Transverse colon (tissue), 4 donors: ENCODE data around the gene C16orf89. TPM values are rescaled to one million over a fixed set of nuclear protein-coding genes. Genes with fewer than 3 reads are reported as not detected.

ENCODE experiments used
- DNase-seq: peaks from one replicate; pipeline ENCODE4 v3.0.0-alpha.2; 2019
- H3K27ac ChIP-seq, 4 donors: fragments of 200-600 bp; sonication (generic); 2 replicates each; pipeline ENCODE4 v1.5.1; 2016 to 2018; ENCODE audit warnings: inconsistent platforms in 4 of 4
- H3K27me3 ChIP-seq: fragments of 200-600 bp; sonication (generic); 2 replicates; pipeline ENCODE4 v1.5.1; 2017; ENCODE audit warnings: inconsistent platforms
- H3K36me3 ChIP-seq, 4 donors: fragments of 200-600 bp; sonication (generic); 2 replicates each; pipeline ENCODE4 v1.5.1; 2017 to 2019; ENCODE audit warnings: inconsistent platforms in 4 of 4
- H3K4me1 ChIP-seq, 4 donors: fragments of 200-600 bp; sonication (generic); 2 replicates each; pipeline ENCODE4 v1.5.1; 2017 to 2020; ENCODE audit warnings: inconsistent platforms in 4 of 4
- H3K4me3 ChIP-seq, 4 donors: fragments of 200-600 bp; sonication (generic); 1 replicate in 1 of 4; 2 replicates in 3 of 4; pipeline versions ENCODE4 v1.5.1 to v1.6.1; 2017 to 2019; ENCODE audit warnings: inconsistent platforms in 4 of 4
- H3K9me3 ChIP-seq, 2 donors: fragments of 200-600 bp; sonication (generic); 2 replicates each; pipeline ENCODE4 v1.5.1; 2017 to 2019; ENCODE audit warnings: inconsistent platforms in 2 of 2
- EP300 ChIP-seq: sonication (generic); formaldehyde crosslinking; IDR thresholded peaks from one replicate; pipeline ENCODE4 v1.6.1; 2017; ENCODE audit warnings: antibody characterized with exemption, low read depth
- POLR2A ChIP-seq: fragments of 450-650 bp; IDR thresholded peaks from one replicate; pipeline ENCODE4 v1.6.1; 2016; ENCODE audit warnings: antibody characterized with exemption, mild to moderate bottlenecking, moderate library complexity
- POLR2AphosphoS5 ChIP-seq, 3 donors: sonication (generic); formaldehyde crosslinking; IDR thresholded peaks; one replicate each; pipeline ENCODE4 v1.6.1; 2016; ENCODE audit warnings: antibody characterized with exemption in 3 of 3
- WGBS, 2 donors: methylation state at CpG; one replicate each; pipeline ENCODE4 v1.1.5; 2018; ENCODE audit warnings: low coverage in 1 of 2; 5-methylcytosine and 5-hydroxymethylcytosine counted together
- in situ Hi-C, 4 donors: fragments of 200-750 bp; cut with MboI; loops; one replicate each; pipeline versions ENCODE4 v1.15.0 to v1.15.1; 2017; ENCODE audit warnings: low sequenced_read_pairs in 3 of 4, low pct_ligation_motif_present in 1 of 4, low pct_unique_long_range_greater_than_20kb in 1 of 4
- intact Hi-C: fragments of 100-400 bp; cut with DNase I; formaldehyde crosslinking; loops from one replicate; pipeline ENCODE4 v1.15.1; 2023; ENCODE audit warnings: low total_unique reads
- total RNA-seq, 4 donors: library from RNA; depleted of rRNA; stranded (reverse); fragments of >200 nt; gene quantifications; one replicate each; pipeline ENCODE4 v1.1.0, GENCODE V29; 2016
- TF ChIP-seq, protein P1 (sequence below), 5 experiments: fragments of 200-600 bp in 3 of 5; fragments of 450-650 bp in 2 of 5; sonication (generic) in 3 of 5; IDR thresholded peaks; 1 replicate in 2 of 5; 2 replicates in 3 of 5; pipeline ENCODE4 v1.5.1; 2016 to 2017; ENCODE audit warnings: antibody characterized with exemption in 5 of 5, inconsistent platforms in 3 of 5, mild to moderate bottlenecking in 2 of 5, moderate library complexity in 1 of 5

Gene C16orf89
- total RNA-seq, 4 donors from 2014 or later, result 1.5 to 8.6 TPM; not detected in 2

DNA sequence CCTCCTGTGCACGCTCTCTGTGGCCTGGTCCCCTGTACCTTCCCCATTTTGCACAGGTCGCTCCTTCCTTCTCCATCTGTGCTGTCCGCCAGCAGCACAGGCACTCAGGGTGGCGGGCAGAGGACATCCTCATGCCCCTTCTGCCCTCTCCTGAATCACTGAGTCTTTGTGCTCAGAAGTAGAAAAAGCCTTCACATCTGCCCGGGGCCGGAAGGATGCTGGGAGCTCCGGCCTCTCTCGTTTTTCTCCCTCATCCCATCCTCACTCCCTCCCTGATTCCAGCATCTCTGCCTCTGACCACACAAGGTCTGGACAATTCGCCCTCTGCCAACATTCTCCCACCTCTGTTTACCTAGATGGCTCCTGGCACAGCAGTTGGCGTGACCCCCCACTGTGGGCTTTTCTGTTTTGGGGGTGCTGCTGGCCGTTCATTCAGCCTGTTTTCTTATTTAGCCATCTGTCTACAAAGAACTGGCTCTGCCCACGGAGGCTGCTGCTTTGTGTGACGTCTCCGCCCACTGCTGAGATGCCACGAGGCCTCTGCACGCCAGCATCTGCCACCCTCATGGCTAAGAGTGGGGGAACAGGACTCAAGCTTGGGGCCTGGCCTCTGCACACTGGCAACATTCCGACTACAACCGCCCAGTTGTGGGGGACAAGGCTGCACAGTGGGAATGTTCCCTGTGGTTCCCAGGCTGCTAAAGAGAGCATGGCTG, 70.9 kb downstream of the C16orf89 start:
- no peaks in the 10 kb centered on the region for H3K4me1 ChIP-seq
- in situ Hi-C loops, result no loop called here
- WGBS, 2 donors, result 67% methylated on average over 16 of the region's 18 CpGs; no CpG with 5 or more reads in 1 of the 2 donors
- intact Hi-C loops, result no loop called here
- no peaks in the 10 kb centered on the region for H3K36me3 ChIP-seq
- H3K27me3 ChIP-seq, result peaks cover 20% of the 10 kb centered on the region
- no peak overlapping the region for H3K4me3 ChIP-seq
- no peaks in the 10 kb centered on the region for H3K9me3 ChIP-seq
- TF ChIP-seq POLR2AphosphoS5 (IDR thresholded peaks at IDR 0.05) (no peak), EP300 (no peak), POLR2A (no peak)
- TF ChIP-seq, protein P1, sequence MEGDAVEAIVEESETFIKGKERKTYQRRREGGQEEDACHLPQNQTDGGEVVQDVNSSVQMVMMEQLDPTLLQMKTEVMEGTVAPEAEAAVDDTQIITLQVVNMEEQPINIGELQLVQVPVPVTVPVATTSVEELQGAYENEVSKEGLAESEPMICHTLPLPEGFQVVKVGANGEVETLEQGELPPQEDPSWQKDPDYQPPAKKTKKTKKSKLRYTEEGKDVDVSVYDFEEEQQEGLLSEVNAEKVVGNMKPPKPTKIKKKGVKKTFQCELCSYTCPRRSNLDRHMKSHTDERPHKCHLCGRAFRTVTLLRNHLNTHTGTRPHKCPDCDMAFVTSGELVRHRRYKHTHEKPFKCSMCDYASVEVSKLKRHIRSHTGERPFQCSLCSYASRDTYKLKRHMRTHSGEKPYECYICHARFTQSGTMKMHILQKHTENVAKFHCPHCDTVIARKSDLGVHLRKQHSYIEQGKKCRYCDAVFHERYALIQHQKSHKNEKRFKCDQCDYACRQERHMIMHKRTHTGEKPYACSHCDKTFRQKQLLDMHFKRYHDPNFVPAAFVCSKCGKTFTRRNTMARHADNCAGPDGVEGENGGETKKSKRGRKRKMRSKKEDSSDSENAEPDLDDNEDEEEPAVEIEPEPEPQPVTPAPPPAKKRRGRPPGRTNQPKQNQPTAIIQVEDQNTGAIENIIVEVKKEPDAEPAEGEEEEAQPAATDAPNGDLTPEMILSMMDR (IDR thresholded peaks at IDR 0.05), result no peak
- DNase-seq, result no peak
- H3K27ac ChIP-seq, result no peak overlapping the region

Other genes starting within 250 kb of the C16orf89 start
- 10 to 100 TPM; 50.2 to 88.4 (median 74.0) TPM for gene GLYR1, start 218.7 kb downstream of the C16orf89 start, total RNA-seq
- gene UBN1, start 218.5 kb downstream of the C16orf89 start, total RNA-seq, result 10 to 100 TPM; 33.6 to 60.2 (median 53.0) TPM
- 10 to 100 TPM; 13.5 to 28.8 (median 22.8) TPM for gene PPL, start 128.8 kb downstream of the C16orf89 start, total RNA-seq
- gene SEC14L5, start 107.6 kb downstream of the C16orf89 start, total RNA-seq, result 1 to 10 TPM in 1 of 4 donors, under 1 TPM in 3; 0.32 to 6.2 (median 0.53) TPM
- gene NAGPA, start 32.0 kb downstream of the C16orf89 start, total RNA-seq, result 100 to 1,000 TPM in 1 of 4 donors, 10 to 100 TPM in 3; 42.6 to 250 (median 72.7) TPM
- gene ALG1, start 5.9 kb upstream of the C16orf89 start, total RNA-seq, result 100 to 1,000 TPM in 1 of 4 donors, 10 to 100 TPM in 3; 24.4 to 111 (median 41.6) TPM
- 1 to 10 TPM; 4.5 to 7.2 (median 6.5) TPM for gene EEF2KMT, start 31.8 kb upstream of the C16orf89 start, total RNA-seq